ENCODE measurements around the gene KRT31. TPM values are rescaled to one million over a fixed set of nuclear protein-coding genes. Genes with fewer than 3 reads are reported as not detected.

Gene KRT31
- total RNA-seq, 1 donor from 2014 or later = not detected

GRCh38 chr17:41377546-41377945 is 19.9 kb downstream of the KRT31 start:
- Mint-ChIP-seq H3K9me3 (peaks cover 14% of the 10 kb centered on the region), H3K27ac (ENCODE audit: unreplicated experiment) (no peak overlapping the region), H3K27me3 (ENCODE audit: low read depth) (peaks cover 10% of the 10 kb centered on the region), H3K4me3 (no peak overlapping the region), H3K36me3 (ENCODE audit: low read depth) (no peaks in the 10 kb centered on the region), H3K4me1 (no peaks in the 10 kb centered on the region)
- TF ChIP-seq, protein P1, sequence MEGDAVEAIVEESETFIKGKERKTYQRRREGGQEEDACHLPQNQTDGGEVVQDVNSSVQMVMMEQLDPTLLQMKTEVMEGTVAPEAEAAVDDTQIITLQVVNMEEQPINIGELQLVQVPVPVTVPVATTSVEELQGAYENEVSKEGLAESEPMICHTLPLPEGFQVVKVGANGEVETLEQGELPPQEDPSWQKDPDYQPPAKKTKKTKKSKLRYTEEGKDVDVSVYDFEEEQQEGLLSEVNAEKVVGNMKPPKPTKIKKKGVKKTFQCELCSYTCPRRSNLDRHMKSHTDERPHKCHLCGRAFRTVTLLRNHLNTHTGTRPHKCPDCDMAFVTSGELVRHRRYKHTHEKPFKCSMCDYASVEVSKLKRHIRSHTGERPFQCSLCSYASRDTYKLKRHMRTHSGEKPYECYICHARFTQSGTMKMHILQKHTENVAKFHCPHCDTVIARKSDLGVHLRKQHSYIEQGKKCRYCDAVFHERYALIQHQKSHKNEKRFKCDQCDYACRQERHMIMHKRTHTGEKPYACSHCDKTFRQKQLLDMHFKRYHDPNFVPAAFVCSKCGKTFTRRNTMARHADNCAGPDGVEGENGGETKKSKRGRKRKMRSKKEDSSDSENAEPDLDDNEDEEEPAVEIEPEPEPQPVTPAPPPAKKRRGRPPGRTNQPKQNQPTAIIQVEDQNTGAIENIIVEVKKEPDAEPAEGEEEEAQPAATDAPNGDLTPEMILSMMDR (conservative IDR thresholded peaks at IDR 0.05) = no peak
- DNase-seq (ENCODE audit: low read depth, low spot score) = no peak

DNA sequence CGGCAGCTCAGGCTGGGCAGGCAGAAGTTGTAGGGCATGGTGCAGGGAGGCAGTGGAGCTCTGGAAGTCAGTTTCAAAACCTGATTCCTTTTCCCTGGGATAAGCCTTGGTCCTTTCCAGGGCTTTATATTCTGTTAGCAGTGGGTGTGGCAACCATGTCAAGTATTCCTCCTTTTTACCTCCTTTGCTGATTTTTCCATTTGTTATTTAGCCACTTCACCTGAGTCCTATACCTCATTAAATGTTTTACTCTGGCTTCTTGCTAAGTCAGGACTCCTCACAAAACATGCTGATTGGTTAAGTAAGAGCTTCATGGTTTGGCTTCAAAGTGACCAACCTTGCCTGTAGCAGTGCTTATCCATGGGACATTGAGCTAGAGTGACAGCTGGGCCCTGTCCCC is 27.7 kb downstream of the KRT31 start, which contains the start of gene KRT33B:
Gene KRT33B (minus strand): TSS at position 101 of the 400 bp plus-strand sequence. CDS start 63 bp downstream, at position 38.
- no peaks in the 10 kb centered on the region for H3K36me3 Mint-ChIP-seq (ENCODE audit: low read depth)
- H3K27me3 Mint-ChIP-seq (ENCODE audit: low read depth) = peaks cover 6% of the 10 kb centered on the region
- no peak for DNase-seq (ENCODE audit: low read depth, low spot score)
- H3K4me3 Mint-ChIP-seq = no peak within 1 kb of the TSS
- no peaks in the 10 kb centered on the region for H3K9me3 Mint-ChIP-seq
- no peak within 1 kb of the TSS for H3K27ac Mint-ChIP-seq (ENCODE audit: unreplicated experiment)
- no peaks in the 10 kb centered on the region for H3K4me1 Mint-ChIP-seq
- TF ChIP-seq, protein P1 (conservative IDR thresholded peaks at IDR 0.05) = no peak

GRCh38 chr17:41369023-41369422 is 28.4 kb downstream of the KRT31 start:
- Mint-ChIP-seq H3K27me3 (ENCODE audit: low read depth) (peaks cover 6% of the 10 kb centered on the region), H3K36me3 (ENCODE audit: low read depth) (no peaks in the 10 kb centered on the region), H3K27ac (ENCODE audit: unreplicated experiment) (no peak overlapping the region), H3K9me3 (no peaks in the 10 kb centered on the region), H3K4me3 (no peak overlapping the region), H3K4me1 (no peaks in the 10 kb centered on the region)
- TF ChIP-seq, protein P1 (conservative IDR thresholded peaks at IDR 0.05) = no peak
- no peak for DNase-seq (ENCODE audit: low read depth, low spot score)

- H3K27ac Mint-ChIP-seq (ENCODE audit: unreplicated experiment) = no peak overlapping the region
- no peak for DNase-seq (ENCODE audit: low read depth, low spot score)
- H3K4me1 Mint-ChIP-seq = no peaks in the 10 kb centered on the region
- no peak overlapping the region for H3K4me3 Mint-ChIP-seq
- no peaks in the 10 kb centered on the region for H3K9me3 Mint-ChIP-seq
- no peaks in the 10 kb centered on the region for H3K36me3 Mint-ChIP-seq (ENCODE audit: low read depth)
- H3K27me3 Mint-ChIP-seq (ENCODE audit: low read depth) = peaks cover 2% of the 10 kb centered on the region
- TF ChIP-seq, protein P1 (conservative IDR thresholded peaks at IDR 0.05) = no peak
Measured at GRCh38 chr17:41367426-41368075, 29.9 kb downstream of the KRT31 start.

DNA sequence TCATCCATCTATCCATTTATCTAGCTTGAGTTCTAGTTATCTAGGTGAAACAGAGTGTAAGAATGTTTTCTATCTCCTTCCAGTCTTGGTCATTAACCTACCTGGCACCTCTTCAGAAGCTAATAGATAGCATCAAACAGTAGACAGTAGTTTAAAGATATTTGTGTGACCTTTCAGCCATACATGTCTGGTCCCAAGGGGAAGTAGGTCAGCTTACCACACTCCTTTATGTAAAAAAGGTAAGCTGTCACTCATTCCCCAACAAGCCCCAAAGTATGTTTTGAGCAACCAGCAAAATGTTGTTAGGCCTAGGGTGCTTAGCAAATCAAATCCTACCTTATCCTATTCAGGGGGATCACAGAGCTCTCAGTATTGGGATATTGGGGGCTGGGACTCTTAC is 31.3 kb downstream of the KRT31 start:
- no peak overlapping the region for H3K27ac Mint-ChIP-seq (ENCODE audit: unreplicated experiment)
- no peak overlapping the region for H3K4me3 Mint-ChIP-seq
- peaks cover under 1% of the 10 kb centered on the region for H3K27me3 Mint-ChIP-seq (ENCODE audit: low read depth)
- no peak for DNase-seq (ENCODE audit: low read depth, low spot score)
- TF ChIP-seq, protein P1 (conservative IDR thresholded peaks at IDR 0.05) = no peak
- H3K4me1 Mint-ChIP-seq = no peaks in the 10 kb centered on the region
- no peaks in the 10 kb centered on the region for H3K9me3 Mint-ChIP-seq
- H3K36me3 Mint-ChIP-seq (ENCODE audit: low read depth) = no peaks in the 10 kb centered on the region

Data from neural crest cell (in vitro differentiated cells).